ENCODE results near the gene ST7L.

ST7L gene

DNA sequence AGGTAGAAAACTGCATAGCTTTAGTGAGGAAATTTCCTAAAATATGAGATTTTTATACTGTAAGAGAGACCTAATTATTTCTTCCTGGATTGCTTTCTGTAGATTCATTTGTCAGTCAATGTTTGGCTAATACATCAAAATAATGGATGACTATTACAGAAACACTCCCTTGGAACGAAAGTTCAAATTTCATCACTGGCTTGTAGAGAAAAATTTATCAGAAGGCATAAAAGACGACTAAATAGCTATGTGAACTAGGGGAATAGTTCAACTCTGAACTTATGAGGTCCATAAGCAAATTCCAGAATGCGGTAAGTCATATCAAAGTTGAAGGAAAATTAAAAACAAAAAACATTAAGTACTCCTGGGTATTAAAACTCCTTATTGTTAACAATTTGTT is 74.2 kb downstream of the ST7L start:
- no peak for DNase-seq

DNA sequence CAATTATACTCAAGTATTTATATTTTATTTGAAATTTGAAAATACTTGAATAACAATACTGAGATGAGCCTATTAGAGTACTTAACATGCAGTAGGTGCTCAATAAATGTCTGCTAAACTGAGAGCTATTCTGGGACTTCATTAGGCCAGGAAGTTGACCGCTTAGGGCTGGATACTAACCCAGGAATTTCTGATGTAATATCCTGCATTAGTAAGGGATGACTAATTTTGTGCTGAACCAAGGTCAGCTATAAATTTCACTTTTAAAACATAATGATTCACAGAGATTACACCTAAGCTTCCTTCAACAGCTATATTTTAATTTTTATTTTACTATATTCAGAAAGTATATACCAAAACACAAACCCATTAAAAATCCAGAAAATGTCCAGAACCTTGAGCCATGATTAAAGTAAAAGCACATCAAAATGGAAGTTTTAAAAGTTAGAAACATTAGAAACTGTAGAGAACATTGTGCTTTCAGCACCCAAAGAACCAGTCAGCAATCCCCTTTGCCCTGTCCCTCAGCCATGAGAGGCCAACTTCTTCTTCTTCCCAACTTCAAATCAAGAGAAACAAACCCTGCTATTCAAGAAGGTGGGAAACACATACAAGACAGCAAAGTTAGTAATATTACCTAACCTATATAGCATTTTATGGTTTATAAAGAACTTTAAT is 74.8 kb downstream of the ST7L start:
- no peak for DNase-seq

DNA sequence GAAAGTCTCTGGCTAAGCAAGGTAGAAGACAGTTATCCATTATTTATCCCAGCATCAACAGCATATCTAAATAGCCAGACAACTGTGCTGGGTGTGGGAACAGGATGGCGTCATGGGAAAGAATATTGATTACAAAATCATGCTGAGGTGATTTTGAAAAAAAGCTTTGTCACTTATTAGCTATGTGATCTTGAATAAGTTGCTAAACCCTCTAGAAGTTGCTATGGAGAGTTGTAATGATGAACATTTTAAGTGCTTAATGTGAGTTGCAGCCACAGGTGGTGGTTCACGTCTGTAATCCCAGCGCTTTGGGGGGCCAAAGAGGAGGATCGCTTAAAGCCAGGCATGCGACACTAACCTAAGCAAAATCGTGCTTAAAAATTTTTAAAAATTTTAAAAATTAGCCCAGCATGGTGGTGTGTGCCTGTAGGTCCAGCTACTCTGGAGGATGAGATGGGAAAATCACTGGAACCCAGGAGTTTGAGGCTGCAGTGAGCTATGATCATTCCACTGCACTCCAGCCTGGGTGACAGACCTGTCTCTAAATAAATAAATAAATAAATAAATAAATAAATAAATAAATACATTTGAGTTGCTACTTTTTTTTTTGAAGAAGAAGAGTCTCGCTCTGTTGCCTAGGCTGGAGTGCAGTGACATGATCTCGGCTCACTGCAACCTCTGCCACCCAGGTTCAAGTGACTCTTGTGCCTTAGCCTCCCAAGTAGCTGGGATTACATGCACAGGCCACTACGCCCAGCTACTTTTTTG is 76.6 kb downstream of the ST7L start:
- DNase-seq: no peak

DNA sequence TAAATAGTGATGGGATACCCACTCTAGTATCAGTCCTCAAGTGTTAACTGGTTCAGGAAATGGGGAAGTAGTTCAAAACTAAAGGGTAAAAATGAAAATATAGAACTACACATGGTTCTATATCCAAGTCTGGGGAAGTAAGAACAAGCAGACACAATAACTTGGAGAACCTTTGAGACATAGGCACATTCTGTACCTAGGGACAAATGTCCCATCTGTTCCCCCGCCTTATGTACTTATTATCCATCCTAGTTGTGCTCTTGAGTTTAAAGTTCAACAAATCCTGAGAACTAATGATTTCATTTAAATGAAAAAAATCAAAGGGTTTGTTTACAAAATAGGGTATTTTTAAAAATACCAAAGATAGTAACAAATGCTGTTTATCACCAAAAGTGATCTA is 77.6 kb downstream of the ST7L start:
- DNase-seq: no peak

DNA sequence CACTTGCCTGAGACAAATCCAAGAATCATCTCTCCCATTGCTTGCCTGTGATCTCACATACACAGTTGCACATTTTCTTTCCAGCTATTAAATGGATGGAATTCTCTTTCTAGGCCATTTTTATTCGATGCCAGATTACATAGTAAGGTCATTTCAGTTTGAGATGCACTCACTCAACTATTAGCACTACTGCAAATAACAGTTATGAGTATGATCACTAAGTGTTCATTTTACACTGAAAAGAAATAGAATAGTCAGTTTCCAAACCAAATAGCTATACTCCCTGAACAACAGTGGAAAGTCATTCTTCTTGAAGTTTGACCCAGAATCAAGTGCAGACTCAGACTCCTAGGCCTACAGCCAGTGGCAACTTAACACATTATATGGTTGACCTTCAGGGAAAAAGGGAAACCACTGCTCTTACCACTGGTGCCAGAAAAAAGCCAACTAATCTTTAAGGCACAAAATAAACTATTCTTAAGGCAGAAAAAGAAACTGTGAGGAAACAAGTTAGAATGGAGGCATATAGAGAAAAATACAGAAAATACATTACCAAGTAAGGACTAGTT is 78.6 kb downstream of the ST7L start:
- DNase-seq: no peak

DNA sequence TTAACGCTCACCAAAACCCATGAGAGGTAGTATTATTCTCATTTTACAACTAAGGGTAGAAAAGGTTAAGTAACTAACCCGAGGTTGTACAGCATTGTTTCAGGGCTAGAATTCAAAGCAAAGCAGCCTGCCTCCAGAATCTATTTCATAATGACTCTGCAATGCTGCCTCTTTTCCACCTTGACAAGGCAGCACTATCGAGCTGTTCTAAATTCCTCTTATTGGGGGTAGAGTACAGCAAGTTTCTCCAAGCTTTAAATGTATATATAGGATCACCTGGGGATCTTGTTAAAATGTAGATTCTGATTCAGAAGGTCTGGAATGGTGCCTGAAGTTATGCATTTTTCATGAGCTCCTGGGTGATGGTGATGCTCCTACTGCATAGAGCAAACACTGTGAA is 80.1 kb downstream of the ST7L start:
- no peak for DNase-seq

DNA sequence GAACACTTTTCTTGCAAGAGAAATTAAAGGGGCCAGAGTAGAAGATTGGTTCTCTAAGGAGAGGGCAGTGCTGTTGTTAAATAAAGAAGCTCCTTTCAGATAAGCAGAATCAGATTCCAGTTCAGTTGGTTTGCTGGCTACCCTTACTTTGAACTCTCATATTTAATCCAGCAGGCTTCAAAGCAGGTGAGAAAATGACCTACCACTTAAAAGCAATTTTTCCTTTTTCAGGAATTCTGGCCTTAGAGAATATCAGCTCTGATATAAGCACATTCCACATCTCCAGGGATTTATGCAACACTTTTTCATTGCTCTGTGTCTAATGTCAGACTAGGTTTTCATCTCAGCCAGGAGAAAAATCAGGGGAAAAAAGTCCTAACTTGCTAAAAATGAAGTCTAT is 81.5 kb downstream of the ST7L start:
- no peak for DNase-seq

DNA sequence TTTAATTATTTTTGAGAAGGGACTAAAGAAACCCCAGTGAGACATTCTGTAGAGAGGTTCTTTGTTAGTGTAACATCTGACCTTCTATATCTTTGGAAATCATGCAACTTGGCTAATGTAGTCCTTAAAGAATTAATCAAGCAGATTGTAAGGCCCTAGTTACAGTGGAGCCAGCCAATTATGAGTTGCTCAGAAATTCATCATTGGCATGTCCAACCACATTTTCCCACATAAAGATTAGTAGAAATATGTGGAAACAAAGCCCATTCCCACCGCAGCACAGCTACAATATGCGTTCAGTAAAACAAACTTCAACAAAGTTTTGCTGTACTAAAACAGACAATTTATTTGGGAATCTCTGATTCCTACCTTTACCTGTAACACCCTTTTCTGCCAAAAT is 82.4 kb downstream of the ST7L start:
- DNase-seq: no peak

DNA sequence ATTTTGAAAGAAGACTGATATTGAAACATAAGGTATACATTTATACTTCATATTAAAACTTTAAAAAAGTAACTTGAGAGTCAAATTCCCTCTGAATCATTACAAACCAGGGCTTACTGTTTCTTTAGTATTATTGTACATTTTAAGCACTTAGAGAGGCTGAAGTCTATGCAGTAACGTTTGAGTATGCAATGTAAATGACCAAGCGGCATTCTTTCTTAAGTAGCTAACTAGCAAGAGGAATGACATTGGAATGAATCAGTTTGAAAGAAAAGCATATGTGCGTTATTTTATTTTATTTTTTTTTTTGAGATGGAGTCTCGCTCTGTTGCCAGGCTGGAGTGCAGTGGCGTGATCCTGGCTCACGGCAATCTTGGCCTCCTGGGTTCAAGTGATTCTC is 85.9 kb downstream of the ST7L start:
- DNase-seq: no peak

DNA sequence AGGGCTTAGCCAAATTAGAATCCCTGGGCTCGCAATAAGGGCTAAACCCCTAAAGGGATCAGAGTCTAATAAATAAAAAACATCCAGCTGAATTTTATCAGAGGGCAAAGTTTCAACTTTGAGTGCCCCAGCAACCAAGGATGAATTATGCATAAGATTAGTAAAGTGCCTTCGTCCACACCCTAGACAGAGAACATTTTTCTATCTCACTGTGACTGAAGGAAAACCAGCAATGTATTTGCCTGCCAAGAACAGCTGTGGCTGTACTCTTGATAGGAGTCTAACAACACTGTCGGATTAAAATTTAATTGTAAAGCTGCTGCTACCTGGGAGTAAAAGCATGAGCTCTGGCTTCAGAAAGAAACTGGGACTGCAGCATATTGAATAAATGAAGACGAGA is 86.9 kb downstream of the ST7L start:
- no peak for DNase-seq

DNA sequence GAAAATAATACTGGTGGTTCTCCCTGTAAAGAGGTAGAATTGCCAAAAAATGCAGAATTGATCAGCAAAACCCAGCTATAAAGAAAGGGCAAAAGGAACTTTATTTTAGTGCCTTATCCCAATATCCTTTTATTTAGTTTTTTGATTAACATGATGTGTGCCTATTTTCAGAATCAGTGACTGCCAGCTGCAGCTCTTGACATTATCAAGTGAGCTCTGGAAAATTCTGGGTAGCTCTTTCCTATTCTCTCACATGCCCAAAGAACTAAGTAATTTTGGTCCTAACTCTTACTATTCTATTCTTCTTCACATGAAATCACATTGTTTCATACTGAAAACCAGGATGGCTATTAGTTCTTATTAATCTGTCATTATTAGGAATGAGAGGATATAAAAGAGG is 88.1 kb downstream of the ST7L start:
- DNase-seq: no peak

DNA sequence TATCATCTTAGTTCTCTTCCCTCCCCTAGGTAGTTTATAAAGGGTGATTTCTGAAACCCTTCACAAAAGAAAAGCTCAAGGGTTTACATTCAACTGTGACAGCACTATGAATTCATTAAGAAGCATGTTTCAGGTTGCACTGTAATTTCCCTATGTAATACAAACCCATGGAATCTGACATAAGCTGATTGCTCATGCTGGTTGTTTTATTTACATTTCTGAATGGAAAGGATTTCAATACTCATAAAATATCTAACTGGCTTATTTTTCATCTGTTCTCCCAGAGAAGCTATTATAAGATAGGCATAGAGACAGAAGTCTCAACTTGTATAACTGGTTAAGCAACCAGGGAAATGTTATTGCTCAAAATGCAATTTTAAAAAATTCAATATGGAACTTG is 89.6 kb downstream of the ST7L start:
- DNase-seq: no peak

DNA sequence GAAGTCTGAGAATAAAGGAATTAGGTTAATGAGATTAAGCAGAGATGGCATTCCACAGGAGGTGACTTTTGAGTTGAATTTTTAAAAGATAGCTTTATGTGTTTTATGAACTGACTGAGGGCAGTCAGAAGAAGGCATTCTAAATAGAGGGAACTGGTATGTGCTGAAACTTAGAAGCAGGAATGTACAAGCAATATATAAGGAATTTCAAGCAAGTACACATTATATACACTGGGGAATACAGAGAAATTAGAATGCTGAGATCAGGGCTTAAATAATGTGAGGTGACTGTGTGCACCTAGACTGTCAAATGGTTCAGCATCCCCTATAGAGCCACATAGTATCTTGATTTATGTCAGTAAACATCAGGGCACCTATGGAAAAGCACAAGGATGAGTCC is 90.9 kb downstream of the ST7L start:
- DNase-seq: no peak

DNA sequence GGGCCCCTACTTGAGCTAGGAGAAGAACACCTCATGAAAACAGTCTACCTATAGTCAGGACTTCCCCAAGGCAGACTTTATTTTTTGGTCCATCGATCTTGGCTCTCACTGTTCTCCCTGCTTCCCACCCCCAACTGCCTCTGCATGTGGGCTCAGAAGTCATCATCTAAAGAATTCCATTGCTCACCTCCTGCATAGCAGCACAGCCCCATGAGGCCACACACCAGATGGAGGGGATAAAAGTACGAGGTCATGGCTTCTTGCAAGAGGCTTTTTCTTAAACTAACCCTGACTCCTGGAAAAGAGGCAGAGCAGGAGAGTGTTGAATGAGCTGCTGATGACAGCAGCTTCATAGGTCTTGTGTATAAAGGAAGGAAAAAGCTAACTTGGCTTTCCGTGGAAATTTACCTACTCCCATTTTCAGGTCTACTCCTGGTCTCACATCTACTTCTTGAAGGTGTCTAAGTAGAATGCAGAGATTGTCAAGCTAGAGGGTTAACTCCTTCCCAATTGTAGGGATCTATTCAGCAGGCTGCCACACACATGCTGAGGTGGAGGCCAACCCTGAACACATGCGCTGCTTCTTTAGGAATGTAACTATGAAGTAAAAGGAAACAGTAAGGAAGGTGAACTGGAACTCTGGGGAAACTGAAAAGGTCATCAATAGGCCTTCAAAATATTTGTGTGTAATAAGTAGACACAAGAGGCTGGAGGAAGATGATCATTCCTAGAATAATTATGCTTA is 91.5 kb downstream of the ST7L start:
- no peak for DNase-seq

DNA sequence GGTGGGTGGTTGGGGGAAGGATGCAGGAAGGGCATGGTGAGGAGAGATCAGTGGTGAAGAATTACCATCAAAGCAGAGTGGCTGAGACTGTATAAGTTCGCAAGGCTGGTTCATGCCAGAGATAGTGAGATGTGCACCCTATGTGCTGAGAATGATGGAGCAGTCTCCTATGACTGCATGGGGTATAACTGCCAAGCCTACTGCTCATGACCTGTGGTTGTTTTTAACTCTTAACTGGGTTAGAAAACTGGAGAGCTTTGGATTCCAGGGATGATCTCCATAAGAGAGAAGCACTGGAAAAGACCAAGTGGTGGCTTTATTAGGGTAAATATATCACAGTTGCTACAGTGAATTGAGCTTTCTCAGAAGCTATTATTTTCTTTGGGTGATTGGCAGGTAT is 94.0 kb downstream of the ST7L start:
- no peak for DNase-seq

DNA sequence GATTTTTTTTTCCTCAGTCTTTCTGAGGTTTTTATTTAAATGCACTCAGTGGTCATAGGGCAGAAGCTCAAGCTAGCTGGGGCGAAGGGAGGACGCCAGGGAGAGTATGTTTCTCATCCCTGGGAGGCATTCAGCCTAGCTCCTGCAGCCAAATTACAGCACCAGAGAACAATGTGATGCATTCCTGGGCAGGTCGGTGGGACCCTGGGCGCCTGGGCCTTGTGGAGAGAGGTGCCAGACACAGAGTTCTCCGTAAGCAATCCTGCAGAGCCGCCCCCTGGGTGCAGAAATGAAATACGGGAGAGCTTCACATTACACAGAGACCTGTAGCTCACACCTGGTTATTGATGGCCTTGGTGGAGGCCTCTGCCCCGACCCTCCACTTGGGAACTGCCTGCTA is 94.7 kb downstream of the ST7L start:
- no peak for DNase-seq

DNA sequence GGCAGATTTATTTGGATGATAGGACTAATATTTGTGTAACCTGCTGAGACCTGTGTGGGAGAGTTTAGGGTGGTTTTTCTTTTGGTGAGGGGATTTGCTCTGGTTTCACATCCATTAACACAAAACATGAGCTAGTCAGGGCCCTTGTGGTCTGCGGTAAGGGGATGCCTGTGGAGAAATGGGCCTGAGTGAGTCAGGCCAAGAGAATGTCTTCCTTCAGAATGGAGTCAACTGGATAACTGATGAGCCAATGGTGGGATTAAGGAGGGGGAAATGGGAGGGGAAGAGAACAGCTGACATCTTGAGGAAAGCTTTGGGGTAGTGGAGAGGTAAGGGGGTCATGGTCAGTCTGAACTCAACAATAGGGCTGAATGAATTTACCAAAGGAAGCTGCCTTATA is 96.3 kb downstream of the ST7L start:
- DNase-seq: no peak

DNA sequence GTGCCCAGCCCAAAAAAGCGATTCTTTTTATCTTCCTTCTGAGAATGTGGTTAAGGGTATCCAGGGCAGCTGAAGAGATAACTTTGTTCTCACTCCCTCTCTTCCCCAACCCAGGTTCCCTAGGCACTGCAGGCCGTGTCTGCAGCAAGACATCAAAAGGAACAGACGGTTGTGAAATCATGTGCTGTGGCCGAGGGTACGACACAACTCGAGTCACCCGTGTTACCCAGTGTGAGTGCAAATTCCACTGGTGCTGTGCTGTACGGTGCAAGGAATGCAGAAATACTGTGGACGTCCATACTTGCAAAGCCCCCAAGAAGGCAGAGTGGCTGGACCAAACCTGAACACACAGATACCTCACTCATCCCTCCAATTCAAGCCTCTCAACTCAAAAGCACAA is 98.8 kb downstream of the ST7L start:
- no peak for DNase-seq

DNA sequence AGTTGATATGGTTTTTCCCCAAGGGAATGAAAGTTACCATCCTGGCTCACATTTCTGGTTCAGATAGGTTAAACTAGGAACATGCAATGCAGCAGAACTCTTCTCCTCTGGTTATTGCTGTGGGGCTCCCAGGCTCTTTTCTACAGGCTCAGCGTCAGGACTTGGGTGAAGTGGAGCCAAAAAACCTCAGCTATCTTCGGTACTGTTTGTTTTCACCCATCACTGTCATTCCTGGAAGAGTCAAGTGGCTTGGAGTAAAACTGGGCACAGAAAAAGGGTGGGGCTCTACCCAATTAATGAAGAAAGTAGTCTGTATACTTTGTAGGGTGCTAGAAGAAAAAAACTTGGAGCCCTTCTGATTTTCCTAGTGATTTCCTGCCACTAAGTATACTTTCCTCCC is 100.8 kb downstream of the ST7L start:
- no peak for DNase-seq

DNA sequence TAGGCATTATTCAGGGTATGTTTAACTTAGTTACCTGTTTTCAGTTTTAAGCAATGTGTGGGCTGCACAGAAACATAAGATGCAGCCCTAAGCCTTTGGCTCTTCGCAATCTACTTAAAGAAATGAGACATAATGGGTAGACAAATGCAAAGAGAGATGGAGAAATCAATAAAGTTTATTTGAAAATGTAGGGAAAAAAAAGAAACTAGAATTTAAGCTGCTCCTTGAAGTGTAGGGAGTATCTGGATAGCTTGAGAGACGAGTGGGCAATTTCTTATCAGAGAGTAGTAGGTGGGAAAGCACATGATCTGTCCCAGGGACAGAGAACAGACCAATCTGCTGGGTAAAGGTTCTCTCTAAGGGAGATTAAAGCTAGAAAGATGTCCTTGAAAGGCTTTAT is 101.3 kb downstream of the ST7L start:
- no peak for DNase-seq

DNA sequence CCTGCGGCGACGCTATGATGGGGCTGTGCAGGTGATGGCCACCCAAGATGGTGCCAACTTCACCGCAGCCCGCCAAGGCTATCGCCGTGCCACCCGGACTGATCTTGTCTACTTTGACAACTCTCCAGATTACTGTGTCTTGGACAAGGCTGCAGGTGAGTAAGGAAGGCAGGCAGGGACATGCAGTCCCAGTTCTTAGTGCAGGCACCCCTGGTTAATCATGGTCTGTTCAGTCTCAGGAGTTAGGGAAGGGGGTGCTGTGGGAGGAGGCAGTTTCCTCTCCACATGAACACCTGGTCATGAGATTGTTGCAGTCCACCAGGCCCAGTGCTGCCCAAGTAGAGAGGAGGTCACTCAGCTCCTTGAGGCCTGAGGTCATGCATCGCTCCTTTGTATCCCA is 101.7 kb downstream of the ST7L start:
- no peak for DNase-seq

DNA sequence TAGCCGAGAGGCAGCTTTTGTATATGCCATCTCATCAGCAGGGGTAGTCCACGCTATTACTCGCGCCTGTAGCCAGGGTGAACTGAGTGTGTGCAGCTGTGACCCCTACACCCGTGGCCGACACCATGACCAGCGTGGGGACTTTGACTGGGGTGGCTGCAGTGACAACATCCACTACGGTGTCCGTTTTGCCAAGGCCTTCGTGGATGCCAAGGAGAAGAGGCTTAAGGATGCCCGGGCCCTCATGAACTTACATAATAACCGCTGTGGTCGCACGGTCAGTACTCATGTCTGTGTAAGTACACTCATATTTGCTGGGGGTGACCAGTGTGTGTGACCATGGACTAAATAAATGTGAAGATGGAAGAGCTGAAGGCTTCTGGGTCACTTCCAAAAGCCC is 102.8 kb downstream of the ST7L start:
- DNase-seq: no peak

DNA sequence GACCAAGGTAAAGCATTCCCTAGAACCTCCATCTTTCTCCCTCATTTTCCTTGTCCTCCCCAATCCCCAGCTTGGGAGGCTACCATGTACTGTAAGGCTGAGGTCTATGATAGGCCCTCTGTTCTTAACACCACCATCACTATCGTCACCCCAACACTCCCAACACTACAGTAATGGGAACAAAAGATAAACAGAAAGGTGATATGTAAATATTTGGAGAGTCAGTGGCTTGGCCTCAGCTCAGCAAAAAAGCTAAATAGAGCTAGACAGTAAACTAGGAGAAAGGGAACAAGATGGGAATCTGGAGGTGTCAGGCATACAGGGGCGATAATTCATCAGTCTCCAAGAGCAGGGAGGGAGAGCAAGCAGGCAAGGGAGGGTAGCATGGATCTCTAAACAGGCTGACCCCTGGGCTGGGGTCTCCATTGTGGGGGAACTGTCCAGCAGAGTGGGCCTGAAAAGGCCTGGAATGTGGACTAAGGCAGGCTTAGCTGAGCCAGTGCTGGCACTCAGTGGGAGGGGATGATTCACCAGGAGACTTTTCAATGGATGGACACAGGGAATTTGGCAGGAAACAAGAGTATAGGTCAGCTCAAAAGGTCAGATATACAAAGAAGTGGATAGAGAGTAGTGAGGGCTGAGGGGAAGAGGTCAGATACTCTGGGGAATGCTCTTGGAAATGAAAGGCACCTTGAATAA is 103.5 kb downstream of the ST7L start:
- DNase-seq: no peak

Measured in SIG-M5 (cell line).